Measurements from ENCODE around the gene SIGLEC15. TPM values are rescaled to one million over a fixed set of nuclear protein-coding genes. Genes with fewer than 3 reads are reported as not detected.

The SIGLEC15 gene, protein sequence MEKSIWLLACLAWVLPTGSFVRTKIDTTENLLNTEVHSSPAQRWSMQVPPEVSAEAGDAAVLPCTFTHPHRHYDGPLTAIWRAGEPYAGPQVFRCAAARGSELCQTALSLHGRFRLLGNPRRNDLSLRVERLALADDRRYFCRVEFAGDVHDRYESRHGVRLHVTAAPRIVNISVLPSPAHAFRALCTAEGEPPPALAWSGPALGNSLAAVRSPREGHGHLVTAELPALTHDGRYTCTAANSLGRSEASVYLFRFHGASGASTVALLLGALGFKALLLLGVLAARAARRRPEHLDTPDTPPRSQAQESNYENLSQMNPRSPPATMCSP
- 0.10 TPM for polyA plus RNA-seq (2013, experiment 1 of 2)
- 0.19 TPM for polyA plus RNA-seq (2013, experiment 2 of 2)

DNA sequence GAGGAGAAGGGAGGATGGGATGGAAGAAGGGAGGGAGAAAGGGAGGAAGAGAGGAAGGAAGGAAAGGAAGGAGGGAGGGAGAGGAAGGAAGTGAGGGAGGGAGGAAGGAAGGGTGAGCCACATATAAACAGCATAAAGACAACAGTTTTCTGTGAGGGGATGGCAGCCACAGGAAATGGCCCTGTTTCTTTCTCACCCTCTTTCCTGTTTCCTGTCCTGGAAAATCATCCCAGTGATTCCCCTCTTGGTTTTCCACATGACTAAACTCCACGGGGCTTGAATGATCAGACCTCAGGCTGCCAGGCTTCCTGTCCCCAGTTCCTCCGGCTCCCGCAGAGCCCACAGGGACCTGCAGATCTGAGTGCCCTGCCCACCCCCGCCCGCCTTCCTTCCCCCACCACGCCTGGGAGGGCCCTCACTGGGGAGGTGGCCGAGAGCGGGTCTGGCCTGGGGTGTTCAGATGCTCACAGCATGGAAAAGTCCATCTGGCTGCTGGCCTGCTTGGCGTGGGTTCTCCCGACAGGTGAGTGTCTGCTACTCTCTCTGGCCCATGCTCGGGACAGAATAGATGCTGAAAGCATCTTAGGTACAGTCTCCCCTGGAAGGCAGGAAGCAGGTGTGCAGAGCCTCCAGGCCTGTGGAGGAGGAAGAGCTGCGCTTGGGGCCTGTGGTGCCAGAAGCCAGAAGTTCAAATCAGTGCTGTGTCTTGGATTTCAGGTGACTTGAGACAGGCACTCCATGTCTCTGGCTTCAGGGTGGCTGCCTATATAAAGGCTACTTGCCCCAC is at the start of gene SIGLEC15:
Gene SIGLEC15, plus strand, starts transcription at position 418 of the 787 bp plus-strand sequence. Its CDS starts 54 bp downstream, at position 472.
- 79% methylated on average over 12 of the region's 12 CpGs for WGBS
- Histone ChIP-seq H3K4me3 (ENCODE audit: low read length) (no peak within 1 kb of the TSS), H3K27ac (ENCODE audit: low read depth, low read length) (no peak within 1 kb of the TSS), H3K4me1 (ENCODE audit: insufficient read depth, low read length) (no peaks in the 10 kb centered on the region), H3K27me3 (ENCODE audit: insufficient read depth, low read length) (no peaks in the 10 kb centered on the region), H3K9ac (ENCODE audit: low read depth, low read length) (no peak within 1 kb of the TSS), H3K9me3 (ENCODE audit: insufficient read depth, low read depth, low read length) (no peaks in the 10 kb centered on the region), H3K36me3 (ENCODE audit: insufficient read depth, low read length) (no peaks in the 10 kb centered on the region)

DNA sequence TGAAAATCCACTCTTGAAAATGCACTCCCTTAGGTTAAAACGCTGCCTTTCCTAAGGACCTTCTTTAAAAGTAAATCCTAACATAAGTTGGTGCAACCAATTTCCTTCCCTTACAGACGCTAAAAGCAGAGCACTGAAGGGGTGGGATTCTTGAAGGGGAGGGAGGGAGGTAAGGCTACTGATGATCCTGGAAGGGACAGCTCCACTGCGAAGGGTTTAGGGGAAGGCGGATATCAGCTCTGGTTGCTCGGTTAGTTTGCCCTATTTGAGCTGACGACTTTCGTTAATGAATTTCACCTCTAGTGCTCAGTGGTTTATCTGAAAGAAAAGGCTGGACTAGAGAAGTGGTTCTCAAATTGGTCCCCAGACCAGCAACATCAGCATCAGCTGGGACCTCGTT is 49.7 kb upstream of the SIGLEC15 start:
- H3K4me3 ChIP-seq (ENCODE audit: low read length), result peak overlapping the region; percentile 98
- H3K27ac ChIP-seq (ENCODE audit: low read depth, low read length), result peak overlapping the region; percentile 86
- peak overlapping the region; percentile 97 for H3K9ac ChIP-seq (ENCODE audit: low read depth, low read length)

DNA sequence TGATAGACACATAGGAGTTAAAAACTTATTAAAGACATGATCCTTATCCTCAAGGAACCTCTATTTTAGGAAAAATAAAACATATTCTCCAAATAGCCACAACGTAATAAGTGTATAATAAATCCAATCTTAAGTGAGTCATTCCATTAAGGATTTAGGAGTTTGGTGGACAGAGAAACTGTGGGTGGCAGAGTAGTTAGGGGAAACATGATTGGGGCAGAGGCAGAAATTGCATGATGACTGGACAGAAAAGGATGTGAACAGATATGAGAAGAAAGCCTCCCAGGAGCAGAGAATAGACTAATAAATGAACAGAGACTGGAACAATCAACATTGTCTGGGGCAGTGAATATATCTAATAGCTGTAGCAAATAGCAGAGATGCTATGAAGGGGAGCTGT is 48.1 kb upstream of the SIGLEC15 start:
- Histone ChIP-seq H3K27ac (ENCODE audit: low read depth, low read length) (no peak overlapping the region), H3K4me3 (ENCODE audit: low read length) (no peak overlapping the region), H3K9ac (ENCODE audit: low read depth, low read length) (no peak overlapping the region), H3K36me3 (ENCODE audit: insufficient read depth, low read length) (no peaks in the 10 kb centered on the region), H3K4me1 (ENCODE audit: insufficient read depth, low read length) (peaks cover 3% of the 10 kb centered on the region; the same call in 1 of the 2 replicates), H3K27me3 (ENCODE audit: insufficient read depth, low read length) (peaks cover 30% of the 10 kb centered on the region), H3K9me3 (ENCODE audit: insufficient read depth, low read depth, low read length) (no peaks in the 10 kb centered on the region)
- 100% methylated on average over 1 of the region's 1 CpG for WGBS

More for the DNA sequence above, 49.7 kb upstream of the SIGLEC15 start:
- Histone ChIP-seq H3K9me3 (ENCODE audit: insufficient read depth, low read depth, low read length) (no peaks in the 10 kb centered on the region), H3K4me1 (ENCODE audit: insufficient read depth, low read length) (peaks cover 3% of the 10 kb centered on the region; the same call in 1 of the 2 replicates), H3K36me3 (ENCODE audit: insufficient read depth, low read length) (no peaks in the 10 kb centered on the region), H3K27me3 (ENCODE audit: insufficient read depth, low read length) (peaks cover 33% of the 10 kb centered on the region)
- 66% methylated on average over 8 of the region's 8 CpGs for WGBS

DNA sequence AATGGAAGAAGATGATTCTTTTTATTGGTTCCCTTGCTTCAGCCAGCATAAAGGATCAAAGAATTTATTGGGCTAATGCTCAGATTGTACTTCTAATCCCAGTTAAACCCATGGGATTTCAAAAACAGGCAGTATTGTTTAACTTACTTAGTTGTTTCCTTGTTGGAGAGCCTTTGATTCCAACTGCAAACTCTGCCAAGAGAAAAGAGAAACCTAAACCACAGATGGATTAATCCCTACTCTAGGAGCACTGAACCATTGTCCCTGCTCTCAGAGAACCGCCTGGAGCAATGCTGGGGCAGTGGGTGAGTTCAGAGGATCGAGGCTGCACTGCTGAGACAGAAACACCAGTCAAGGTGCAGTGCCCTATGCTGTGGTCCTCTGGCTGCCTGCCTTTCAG is 44.9 kb upstream of the SIGLEC15 start:
- H3K27ac ChIP-seq (ENCODE audit: low read depth, low read length), result no peak overlapping the region
- 83% methylated on average over 2 of the region's 2 CpGs for WGBS

DNA sequence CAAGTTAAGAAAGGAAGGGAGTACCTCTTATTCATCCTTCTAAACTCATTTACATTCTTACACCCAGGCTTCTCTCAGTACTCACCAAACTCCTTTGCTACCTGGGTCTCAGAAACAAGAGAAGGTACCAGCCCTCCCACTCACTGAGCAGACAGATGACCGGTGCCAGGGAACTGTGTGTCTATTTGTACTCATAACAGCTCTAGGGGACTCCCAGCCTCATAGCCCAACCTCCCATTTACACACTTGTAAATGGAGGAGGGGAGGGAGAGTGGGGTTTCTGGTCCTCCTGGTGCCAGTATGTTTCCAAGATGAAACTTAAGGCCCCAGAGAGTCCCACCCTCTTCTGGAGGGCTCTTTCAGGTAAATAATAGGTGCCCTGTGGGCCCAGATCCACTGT is 42.8 kb upstream of the SIGLEC15 start:
- Histone ChIP-seq H3K9ac (ENCODE audit: low read depth, low read length) (no peak overlapping the region), H3K9me3 (ENCODE audit: insufficient read depth, low read depth, low read length) (no peaks in the 10 kb centered on the region), H3K27ac (ENCODE audit: low read depth, low read length) (no peak overlapping the region; the same call in 1 of the 2 replicates), H3K36me3 (ENCODE audit: insufficient read depth, low read length) (no peaks in the 10 kb centered on the region), H3K4me1 (ENCODE audit: insufficient read depth, low read length) (peaks cover 15% of the 10 kb centered on the region), H3K27me3 (ENCODE audit: insufficient read depth, low read length) (peaks cover 2% of the 10 kb centered on the region; the same call in 1 of the 2 replicates), H3K4me3 (ENCODE audit: low read length) (no peak overlapping the region)
- 78% methylated on average over 1 of the region's 1 CpG for WGBS

More for the DNA sequence above, 44.9 kb upstream of the SIGLEC15 start:
- Histone ChIP-seq H3K9me3 (ENCODE audit: insufficient read depth, low read depth, low read length) (no peaks in the 10 kb centered on the region), H3K4me1 (ENCODE audit: insufficient read depth, low read length) (peaks cover 18% of the 10 kb centered on the region), H3K27me3 (ENCODE audit: insufficient read depth, low read length) (peaks cover 12% of the 10 kb centered on the region), H3K4me3 (ENCODE audit: low read length) (no peak overlapping the region), H3K36me3 (ENCODE audit: insufficient read depth, low read length) (no peaks in the 10 kb centered on the region), H3K9ac (ENCODE audit: low read depth, low read length) (no peak overlapping the region)

DNA sequence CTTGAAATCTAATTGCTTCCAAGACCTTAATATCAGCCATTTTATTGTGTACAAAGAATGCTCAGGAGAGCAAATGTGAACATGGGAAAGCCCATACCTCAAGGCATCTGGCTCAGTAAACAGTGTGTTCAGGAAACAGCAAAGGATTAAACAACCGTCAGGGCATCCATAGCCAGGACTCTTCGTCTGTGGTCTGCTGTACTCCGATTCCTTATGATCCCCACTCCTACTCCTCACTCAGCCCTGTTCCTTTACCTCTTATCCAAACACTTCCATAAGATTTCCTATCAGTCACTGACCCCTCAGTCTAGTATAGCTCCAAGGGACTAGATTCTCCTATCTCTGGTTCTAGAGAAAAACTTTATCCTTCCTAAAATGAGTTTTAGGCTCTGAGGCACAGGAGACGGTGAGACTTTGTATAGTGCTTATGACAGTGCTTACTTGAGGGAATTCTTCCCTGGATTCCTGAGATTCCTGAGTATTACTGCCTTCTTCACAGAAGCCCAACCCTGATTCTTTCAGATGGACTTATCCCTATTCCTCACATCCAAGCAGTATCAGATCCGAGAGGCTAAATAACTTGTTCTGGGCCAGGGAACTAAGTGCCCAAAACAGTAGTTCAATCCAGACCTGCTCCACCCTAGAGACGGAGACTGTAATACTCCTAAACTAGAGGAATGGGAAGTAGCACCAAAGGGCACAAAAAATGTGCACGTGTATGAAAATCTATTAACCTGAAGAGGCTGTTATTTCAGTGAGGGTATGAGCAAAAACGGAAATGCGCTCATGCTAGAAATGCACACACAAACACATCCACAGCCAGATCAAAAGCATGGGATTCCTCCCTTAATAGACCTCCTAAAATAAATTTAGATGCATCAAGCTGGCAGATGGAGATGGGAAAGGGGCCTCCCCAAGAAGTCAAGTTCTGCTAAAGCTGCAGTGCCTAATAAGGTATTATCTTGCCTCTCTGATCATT is 42.1 kb upstream of the SIGLEC15 start:
- H3K9ac ChIP-seq (ENCODE audit: low read depth, low read length), result no peak overlapping the region

DNA sequence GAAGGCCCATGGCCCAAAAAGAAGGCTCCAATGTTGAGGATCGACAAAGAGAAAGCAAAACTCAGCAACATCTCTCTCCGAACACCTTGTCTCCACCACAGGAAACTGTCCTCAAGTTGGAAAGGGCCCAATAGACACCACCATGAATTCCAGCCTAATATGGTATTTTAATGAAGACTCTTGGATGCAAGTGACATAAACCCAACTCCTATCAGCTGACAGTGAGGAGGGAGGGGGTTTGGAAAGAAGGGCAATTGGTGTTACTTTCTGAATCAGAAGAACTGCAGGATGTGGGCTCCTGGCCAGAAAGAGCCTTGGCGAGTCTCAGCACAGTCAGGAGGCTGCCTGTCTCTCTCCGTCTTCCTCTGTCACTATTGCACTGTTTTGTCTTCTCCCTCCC is 40.3 kb upstream of the SIGLEC15 start:
- H3K9me3 ChIP-seq (ENCODE audit: insufficient read depth, low read depth, low read length), result no peaks in the 10 kb centered on the region
- H3K36me3 ChIP-seq (ENCODE audit: insufficient read depth, low read length), result no peaks in the 10 kb centered on the region
- peaks cover 2% of the 10 kb centered on the region; the same call in 1 of the 2 replicates for H3K27me3 ChIP-seq (ENCODE audit: insufficient read depth, low read length)
- no peak overlapping the region for H3K27ac ChIP-seq (ENCODE audit: low read depth, low read length)
- H3K4me1 ChIP-seq (ENCODE audit: insufficient read depth, low read length), result peaks cover 15% of the 10 kb centered on the region
- no peak overlapping the region for H3K9ac ChIP-seq (ENCODE audit: low read depth, low read length)
- H3K4me3 ChIP-seq (ENCODE audit: low read length), result no peak overlapping the region
- WGBS, result 90% methylated on average over 4 of the region's 4 CpGs

More for the DNA sequence above, 42.1 kb upstream of the SIGLEC15 start:
- no peaks in the 10 kb centered on the region for H3K36me3 ChIP-seq (ENCODE audit: insufficient read depth, low read length)
- H3K4me3 ChIP-seq (ENCODE audit: low read length), result no peak overlapping the region
- peaks cover 15% of the 10 kb centered on the region for H3K4me1 ChIP-seq (ENCODE audit: insufficient read depth, low read length)
- peaks cover 2% of the 10 kb centered on the region; the same call in 1 of the 2 replicates for H3K27me3 ChIP-seq (ENCODE audit: insufficient read depth, low read length)
- 78% methylated on average over 9 of the region's 9 CpGs for WGBS
- H3K9me3 ChIP-seq (ENCODE audit: insufficient read depth, low read depth, low read length), result no peaks in the 10 kb centered on the region
- H3K27ac ChIP-seq (ENCODE audit: low read depth, low read length), result peak overlapping the region; percentile 7; the same call in 1 of the 2 replicates

DNA sequence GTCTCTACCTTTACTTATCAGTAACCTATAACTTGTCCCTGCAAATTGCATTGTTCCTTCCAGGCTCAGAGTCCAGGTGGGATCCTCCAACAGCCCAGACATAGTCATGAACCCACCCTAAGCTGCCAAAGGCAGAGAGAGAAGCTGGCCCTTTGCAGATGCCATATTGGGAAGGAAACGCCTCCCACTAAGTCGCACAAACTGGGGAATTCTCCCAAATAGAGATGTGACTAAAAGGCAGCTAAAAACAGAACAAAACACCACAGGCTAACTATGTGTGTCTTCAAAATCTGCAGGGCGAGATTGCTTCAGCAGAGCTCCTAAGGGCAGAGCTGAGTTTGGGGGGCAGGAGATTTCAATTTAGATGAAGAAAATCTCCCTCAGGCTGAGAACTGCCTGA is 38.5 kb upstream of the SIGLEC15 start:
- Histone ChIP-seq H3K4me1 (ENCODE audit: insufficient read depth, low read length) (peaks cover 15% of the 10 kb centered on the region), H3K27ac (ENCODE audit: low read depth, low read length) (no peak overlapping the region)
- WGBS, result 88% methylated on average over 3 of the region's 3 CpGs

DNA sequence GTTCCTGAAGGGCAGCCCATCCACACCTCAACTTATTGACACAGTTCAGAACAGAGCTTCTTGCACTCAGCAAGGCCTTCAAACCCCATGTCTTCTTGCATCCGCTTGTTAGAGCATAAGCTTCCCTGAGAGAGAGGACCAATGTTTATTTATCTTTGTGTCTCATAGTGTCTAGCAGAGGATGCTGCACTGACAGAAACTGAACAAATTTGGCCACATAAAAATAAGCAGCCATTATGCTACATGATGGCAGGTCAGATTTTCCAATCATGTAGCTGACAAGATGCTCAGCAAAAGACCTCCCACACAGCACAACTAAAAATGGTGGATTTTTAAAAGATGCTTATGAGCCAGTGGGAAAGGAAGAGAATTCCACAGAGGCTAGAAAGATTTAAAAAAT is 38.1 kb upstream of the SIGLEC15 start:
- Histone ChIP-seq H3K9ac (ENCODE audit: low read depth, low read length) (no peak overlapping the region), H3K27me3 (ENCODE audit: insufficient read depth, low read length) (no peaks in the 10 kb centered on the region), H3K9me3 (ENCODE audit: insufficient read depth, low read depth, low read length) (no peaks in the 10 kb centered on the region), H3K27ac (ENCODE audit: low read depth, low read length) (no peak overlapping the region), H3K4me1 (ENCODE audit: insufficient read depth, low read length) (peaks cover 15% of the 10 kb centered on the region), H3K4me3 (ENCODE audit: low read length) (no peak overlapping the region), H3K36me3 (ENCODE audit: insufficient read depth, low read length) (no peaks in the 10 kb centered on the region)
- WGBS, result 100% methylated on average over 1 of the region's 1 CpG

More for the DNA sequence above, 38.5 kb upstream of the SIGLEC15 start:
- Histone ChIP-seq H3K4me3 (ENCODE audit: low read length) (no peak overlapping the region), H3K27me3 (ENCODE audit: insufficient read depth, low read length) (no peaks in the 10 kb centered on the region), H3K36me3 (ENCODE audit: insufficient read depth, low read length) (no peaks in the 10 kb centered on the region), H3K9me3 (ENCODE audit: insufficient read depth, low read depth, low read length) (no peaks in the 10 kb centered on the region), H3K9ac (ENCODE audit: low read depth, low read length) (no peak overlapping the region)

DNA sequence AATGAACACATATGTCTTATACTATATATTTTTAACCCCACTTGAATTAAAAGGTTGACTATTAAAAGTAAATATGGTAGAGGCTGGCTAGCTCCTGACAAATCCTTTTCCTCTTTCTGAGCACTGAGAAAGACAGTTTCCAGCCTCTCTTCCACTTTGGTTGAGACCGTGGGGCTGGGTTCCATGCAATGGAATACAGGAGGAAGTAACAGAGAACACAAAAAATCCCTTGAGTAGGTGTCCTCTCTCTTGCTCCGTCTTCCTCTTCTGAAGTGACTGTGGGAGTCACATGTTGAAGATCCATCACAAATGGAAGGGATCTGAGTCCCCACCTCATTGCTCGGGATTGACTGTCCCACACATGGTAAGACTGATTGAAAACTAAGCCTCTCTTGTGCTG is 36.6 kb upstream of the SIGLEC15 start:
- Histone ChIP-seq H3K4me1 (ENCODE audit: insufficient read depth, low read length) (0 out of 2 replicates have a peak, but pooled peaks cover 8% of the 10 kb centered on the region), H3K36me3 (ENCODE audit: insufficient read depth, low read length) (no peaks in the 10 kb centered on the region), H3K9ac (ENCODE audit: low read depth, low read length) (no peak overlapping the region), H3K27ac (ENCODE audit: low read depth, low read length) (no peak overlapping the region), H3K27me3 (ENCODE audit: insufficient read depth, low read length) (no peaks in the 10 kb centered on the region), H3K9me3 (ENCODE audit: insufficient read depth, low read depth, low read length) (no peaks in the 10 kb centered on the region), H3K4me3 (ENCODE audit: low read length) (no peak overlapping the region)
- WGBS, result 92% methylated on average over 3 of the region's 3 CpGs

Data from HUES64 (cell line).